ENCODE results near the gene AVEN.

- TF ChIP-seq CTCF (IDR thresholded peaks at IDR 0.05) (no peak), ZFX (IDR thresholded peaks at IDR 0.05; ENCODE audit: borderline replicate concordance) (no peak)
Measured at GRCh38 chr15:33844597-33844996, 194.4 kb downstream of the AVEN start.

Measured in 22Rv1 (cell line).